HepG2 (cell line): ENCODE results near the gene SOCS1.
"Not testable (repeated sequence)": the region's sequence is repeated elsewhere in the genome, so short reads cannot be mapped to it uniquely, and the experiment has no call there.

Experiments
- CTCF ChIP-seq: sonication (generic); formaldehyde crosslinking; IDR thresholded peaks from 2 replicates; pipeline ENCODE4 v1.5.0; 2020; ENCODE audit warnings: mild to moderate bottlenecking, missing genetic modification reagents, moderate library complexity
- MAZ ChIP-seq, 2 experiments: sonication (generic) in 1 of 2; formaldehyde crosslinking in 1 of 2; IDR thresholded peaks; 2 replicates each; pipeline versions ENCODE4 v1.5.0 to v1.6.1; 2012 to 2020; ENCODE audit warnings: low read depth in 2 of 2, mild to moderate bottlenecking in 2 of 2, borderline replicate concordance in 1 of 2, improper control_type of control experiment in 1 of 2, low read length in 1 of 2, missing genetic modification reagents in 1 of 2, moderate library complexity in 1 of 2
- SP4 ChIP-seq: sonication (generic); formaldehyde crosslinking; IDR thresholded peaks from 2 replicates; pipeline ENCODE4 v1.8.1; 2023; ENCODE audit warnings: mild to moderate bottlenecking, missing genetic modification reagents

DNA sequence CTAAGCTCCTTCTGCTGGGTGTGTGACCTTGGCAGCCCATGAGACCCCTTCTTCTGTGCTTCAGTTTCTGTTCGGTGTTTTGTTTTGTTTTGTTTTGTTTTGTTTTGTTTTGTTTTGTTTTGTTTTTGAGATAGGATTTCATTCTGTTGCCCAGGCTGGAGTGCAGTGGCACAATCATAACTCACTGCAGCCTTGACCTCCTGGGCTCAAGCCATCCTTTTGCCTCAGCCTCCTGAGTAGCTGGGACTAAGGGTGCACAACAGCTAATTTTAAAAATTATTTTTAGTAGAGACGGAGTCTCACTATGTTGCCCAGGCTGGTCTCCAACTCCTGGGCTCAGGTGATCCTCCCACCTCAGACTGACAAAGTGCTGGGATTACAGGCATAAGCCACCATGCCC, 35.5 kb downstream of the SOCS1 start:
- TF ChIP-seq SP4 (CRISPR knock-in tag); MAZ (IDR thresholded peaks at IDR 0.05; ENCODE audit: borderline replicate concordance, low read depth, low read length); MAZ (CRISPR knock-in tag; IDR thresholded peaks at IDR 0.05; ENCODE audit: low read depth); CTCF (CRISPR knock-in tag): not testable (repeated sequence)
